ENCODE measurements around the gene FAM90A1.
"Not testable (repeated sequence)": the region's sequence is repeated elsewhere in the genome, so short reads cannot be mapped to it uniquely, and the experiment has no call there.

The FAM90A1 gene

GRCh38 chr12:8226992-8227731 is at the start of gene FAM90A1:
Gene FAM90A1, minus strand, starts transcription at chr12:8227618. Its CDS starts 2,786 bp downstream, at chr12:8224832.
- DNase-seq (ENCODE audit: low read depth in 2 of 2, low spot score in 1 of 2), result not testable (repeated sequence)

GRCh38 chr12:8276397-8276796 is 49.0 kb upstream of the FAM90A1 start:
- DNase-seq (ENCODE audit: low read depth in 2 of 2, low spot score in 1 of 2), result not testable (repeated sequence)

GRCh38 chr12:8266706-8267105 is 39.3 kb upstream of the FAM90A1 start:
- not testable (repeated sequence) for DNase-seq (ENCODE audit: low read depth in 2 of 2, low spot score in 1 of 2)

- not testable (repeated sequence) for DNase-seq (ENCODE audit: low read depth in 2 of 2, low spot score in 1 of 2)
Measured at GRCh38 chr12:8264236-8264635, 36.8 kb upstream of the FAM90A1 start.

GRCh38 chr12:8261111-8261554 is 33.7 kb upstream of the FAM90A1 start:
- DNase-seq (ENCODE audit: low read depth in 2 of 2, low spot score in 1 of 2), result not testable (repeated sequence)

- DNase-seq (ENCODE audit: low read depth in 2 of 2, low spot score in 1 of 2), result not testable (repeated sequence)
Measured at GRCh38 chr12:8256356-8256755, 28.9 kb upstream of the FAM90A1 start.

GRCh38 chr12:8254705-8255104 is 27.3 kb upstream of the FAM90A1 start:
- not testable (repeated sequence) for DNase-seq (ENCODE audit: low read depth in 2 of 2, low spot score in 1 of 2)

- not testable (repeated sequence) for DNase-seq (ENCODE audit: low read depth in 2 of 2, low spot score in 1 of 2)
Measured at GRCh38 chr12:8252056-8252818, 24.8 kb upstream of the FAM90A1 start.

GRCh38 chr12:8251616-8252015 is 24.2 kb upstream of the FAM90A1 start:
- not testable (repeated sequence) for DNase-seq (ENCODE audit: low read depth in 2 of 2, low spot score in 1 of 2)

- DNase-seq (ENCODE audit: low read depth in 2 of 2, low spot score in 1 of 2), result not testable (repeated sequence)
Measured at GRCh38 chr12:8246941-8247535, 19.6 kb upstream of the FAM90A1 start.

GRCh38 chr12:8243682-8244161 is 16.3 kb upstream of the FAM90A1 start:
- DNase-seq (ENCODE audit: low read depth in 2 of 2, low spot score in 1 of 2), result not testable (repeated sequence)

GRCh38 chr12:8242880-8243681 is 15.7 kb upstream of the FAM90A1 start:
- peak; percentile 98 to 100 for DNase-seq (ENCODE audit: low read depth in 2 of 2, low spot score in 1 of 2)

GRCh38 chr12:8242622-8242879 is 15.1 kb upstream of the FAM90A1 start:
- DNase-seq (ENCODE audit: low read depth in 2 of 2, low spot score in 1 of 2), result not testable (repeated sequence)

GRCh38 chr12:8241917-8242621 is 14.7 kb upstream of the FAM90A1 start:
- DNase-seq (ENCODE audit: low read depth in 2 of 2, low spot score in 1 of 2), result not testable (repeated sequence)

- not testable (repeated sequence) for DNase-seq (ENCODE audit: low read depth in 2 of 2, low spot score in 1 of 2)
Measured at GRCh38 chr12:8240340-8241114, 13.1 kb upstream of the FAM90A1 start.

- not testable (repeated sequence) for DNase-seq (ENCODE audit: low read depth in 2 of 2, low spot score in 1 of 2)
Measured at GRCh38 chr12:8237031-8237430, 9.6 kb upstream of the FAM90A1 start.

- not testable (repeated sequence) for DNase-seq (ENCODE audit: low read depth in 2 of 2, low spot score in 1 of 2)
Measured at GRCh38 chr12:8235316-8236157, 8.1 kb upstream of the FAM90A1 start.

- DNase-seq (ENCODE audit: low read depth in 2 of 2, low spot score in 1 of 2), result not testable (repeated sequence)
Measured at GRCh38 chr12:8234746-8235145, 7.3 kb upstream of the FAM90A1 start.

Data from stimulated activated CD8-positive, alpha-beta memory T cell treated with anti-CD3 and anti-CD28 coated beads, Interleukin-4, amount 100 ng/mL, for 4 hours (primary cell).